Midbrain (tissue), 1 donor: ENCODE measurements around the gene NLRP6.
"Not testable (repeated sequence)": the region's sequence is repeated elsewhere in the genome, so short reads cannot be mapped to it uniquely, and the experiment has no call there.

Experiments used
- DNase-seq: peaks from one replicate; lab custom pipeline; 2025; lab: John Stamatoyannopoulos, UW

Gene NLRP6

GRCh38 chr11:278001-278951, at the start of gene NLRP6:
TSS of gene NLRP6 (plus strand) at chr11:278407. CDS start at chr11:278570, 163 bp downstream.
- no peak for DNase-seq

GRCh38 chr11:230431-230830, 47.8 kb upstream of the NLRP6 start:
- no peak for DNase-seq

- no peak for DNase-seq
Measured at GRCh38 chr11:232783-233565, 45.2 kb upstream of the NLRP6 start.

- no peak for DNase-seq
Measured at GRCh38 chr11:235180-235579, 43.0 kb upstream of the NLRP6 start.

- DNase-seq = no peak
Measured at GRCh38 chr11:235609-235996, 42.6 kb upstream of the NLRP6 start.

- peak; percentile 85 for DNase-seq
Measured at GRCh38 chr11:235997-236773, 42.0 kb upstream of the NLRP6 start, which contains the start of gene SIRT3. TSS of gene SIRT3 (minus strand) at chr11:236342. CDS start at chr11:236328, 14 bp downstream.

GRCh38 chr11:236774-237767, 41.1 kb upstream of the NLRP6 start, which contains the start of gene PSMD13:
TSS of gene PSMD13 (plus strand) at chr11:236976. CDS start at chr11:237050, 74 bp downstream.
- peak; percentile 85 for DNase-seq

- not testable (repeated sequence) for DNase-seq
Measured at GRCh38 chr11:238346-238745, 39.9 kb upstream of the NLRP6 start.

GRCh38 chr11:240315-240714, 37.9 kb upstream of the NLRP6 start:
- no peak for DNase-seq

- DNase-seq = no peak
Measured at GRCh38 chr11:241634-242033, 36.6 kb upstream of the NLRP6 start.

- no peak for DNase-seq
Measured at GRCh38 chr11:244376-244775, 33.8 kb upstream of the NLRP6 start.

GRCh38 chr11:249062-249461, 29.1 kb upstream of the NLRP6 start:
- DNase-seq = no peak

GRCh38 chr11:250274-250673, 27.9 kb upstream of the NLRP6 start:
- DNase-seq = no peak

- DNase-seq = peak; percentile 29
Measured at GRCh38 chr11:250740-251299, 27.4 kb upstream of the NLRP6 start.

- no peak for DNase-seq
Measured at GRCh38 chr11:251550-251949, 26.7 kb upstream of the NLRP6 start.

GRCh38 chr11:252666-253065, 25.5 kb upstream of the NLRP6 start:
- DNase-seq = no peak

GRCh38 chr11:253160-253885, 24.9 kb upstream of the NLRP6 start:
- DNase-seq = no peak

GRCh38 chr11:253886-254270, 24.3 kb upstream of the NLRP6 start:
- no peak for DNase-seq

- DNase-seq = no peak
Measured at GRCh38 chr11:255176-255575, 23.0 kb upstream of the NLRP6 start.

GRCh38 chr11:255816-256215, 22.4 kb upstream of the NLRP6 start:
- DNase-seq = no peak
